HepG2 (cell line): Measurements from ENCODE around the gene MYO16. TPM values are rescaled to one million over a fixed set of nuclear protein-coding genes. Genes with fewer than 3 reads are reported as not detected.

Experiments
- ATAC-seq: fragments of 200-7000 bp; cut with Tn5 transposase; 3 replicates; pipeline ENCODE4 v1.9.1; 2020; ENCODE audit warnings: mild to moderate bottlenecking, moderate library complexity
- BruUV-seq: library from RNA; stranded (reverse); fragments of 400-500 nt; replicated peaks from 2 replicates; lab custom pipeline; 2021; lab: Mats Ljungman, UMichigan
- CTCF ChIA-PET: fragments of 300-600 bp; formaldehyde crosslinking; extraction: SDS; loops from one replicate; lab custom pipeline; 2021; ENCODE audit warnings: low total read pairs, inconsistent platforms, low intra/inter-chr PET ratio; lab: Yijun Ruan, JAX
- POLR2A ChIA-PET: fragments of 350-600 bp; sonication (Branson Sonifier 250); formaldehyde crosslinking; loops from one replicate; lab custom pipeline; 2020; ENCODE audit warnings: antibody characterized with exemption, inconsistent platforms; lab: Yijun Ruan, JAX
- DNase-seq: peaks from one replicate; pipeline ENCODE4 v3.0.0-alpha.2; 2015; ENCODE audit warnings: low spot score
- FAIRE-seq: peaks from 3 replicates; lab custom pipeline; 2011; peaks lifted over from hg19 to GRCh38; lab: Jason Lieb, UNC
- H2AFZ ChIP-seq: one replicate; pipeline ENCODE4 v1.6.1; 2011; ENCODE audit warnings: low read length, inconsistent platforms
- H3K27ac ChIP-seq: fragments of 300-600 bp; 3 replicates; pipeline ENCODE4 v1.8.0; 2011; ENCODE audit warnings: mixed run types, mild to moderate bottlenecking, mixed read lengths, low read length, inconsistent platforms; ENCODE audit not compliant: insufficient read depth; ENCODE audit errors: extremely low read length
- H3K27me3 ChIP-seq, 2 experiments: fragments of 200-600 bp in 1 of 2; 2 replicates in 1 of 2; 3 replicates in 1 of 2; pipeline versions ENCODE4 v1.6.0 to v1.8.0; 2011; ENCODE audit warnings: low read length in 2 of 2, mild to moderate bottlenecking in 2 of 2, moderate library complexity in 2 of 2, inconsistent platforms in 1 of 2; ENCODE audit not compliant: insufficient read depth in 2 of 2, control insufficient read depth in 1 of 2
- H3K36me3 ChIP-seq, 2 experiments: fragments of 200-600 bp in 1 of 2; replicated peaks in 1 of 2; 2 replicates in 1 of 2; 3 replicates in 1 of 2; pipeline versions ENCODE4 v1.5.1 to v1.8.0; 2011; ENCODE audit warnings: low read length in 2 of 2, inconsistent platforms in 1 of 2; ENCODE audit not compliant: insufficient read depth in 2 of 2, control insufficient read depth in 1 of 2
- H3K4me1 ChIP-seq: 2 replicates; pipeline ENCODE4 v1.5.1; 2012; ENCODE audit warnings: low read length, inconsistent platforms; ENCODE audit not compliant: insufficient read depth
- H3K4me2 ChIP-seq: 2 replicates; pipeline ENCODE4 v1.6.0; 2011; ENCODE audit warnings: low read depth, low read length, inconsistent platforms
- H3K4me3 ChIP-seq, 3 experiments: fragments of 200-600 bp in 1 of 3; sonication (generic), shearing (Covaris generic) in 1 of 3; replicated peaks in 1 of 3; 2 replicates each; pipeline ENCODE4 v1.5.1; 2011 to 2016; ENCODE audit warnings: low read length in 3 of 3, inconsistent platforms in 2 of 3, low read depth in 2 of 3, mild to moderate bottlenecking in 2 of 3, control low read depth in 1 of 3, mixed read lengths in 1 of 3; ENCODE audit not compliant: insufficient read depth in 1 of 3
- H3K79me2 ChIP-seq: one replicate; pipeline ENCODE4 v1.6.1; 2011; ENCODE audit warnings: low read length, inconsistent platforms; ENCODE audit not compliant: insufficient read depth
- H3K9ac ChIP-seq: 2 replicates; pipeline ENCODE4 v1.6.0; 2011; ENCODE audit warnings: mild to moderate bottlenecking, low read depth, low read length, inconsistent platforms; ENCODE audit not compliant: insufficient read depth
- H3K9me3 ChIP-seq: 2 replicates; pipeline ENCODE4 v1.5.1; 2012; ENCODE audit warnings: mild to moderate bottlenecking, low read length
- H4K20me1 ChIP-seq: 2 replicates; pipeline ENCODE4 v1.6.0; 2011; ENCODE audit warnings: inconsistent platforms, mild to moderate bottlenecking, low read length, moderate library complexity; ENCODE audit not compliant: insufficient read depth
- ATRX ChIP-seq: sonication (generic); formaldehyde crosslinking; IDR thresholded peaks from 2 replicates; pipeline ENCODE4 v1.4.0; 2020; ENCODE audit warnings: missing genetic modification reagents, borderline replicate concordance
- DNMT3B ChIP-seq: conservative IDR thresholded peaks from 2 replicates; pipeline ENCODE4 v1.6.1; 2016; ENCODE audit warnings: missing biosample characterization, control low read depth
- DRAP1 ChIP-seq: IDR thresholded peaks from 2 replicates; pipeline ENCODE4 v1.6.1; 2016; ENCODE audit warnings: missing genetic modification reagents, missing compliant biosample characterization
- GPN1 ChIP-seq: sonication (generic); formaldehyde crosslinking; IDR thresholded peaks from 2 replicates; pipeline ENCODE4 v1.5.1; 2020; ENCODE audit warnings: missing genetic modification reagents, borderline replicate concordance
- MIXL1 ChIP-seq: IDR thresholded peaks from 2 replicates; pipeline ENCODE4 v1.6.1; 2016
- RFX1 ChIP-seq: fragments of 450-650 bp; IDR thresholded peaks from 2 replicates; pipeline ENCODE4 v1.6.1; 2017
- ZNF407 ChIP-seq: sonication (generic); formaldehyde crosslinking; IDR thresholded peaks from one replicate; pipeline ENCODE4 v1.5.1; 2020; ENCODE audit warnings: mild to moderate bottlenecking, missing genetic modification reagents; ENCODE audit errors: not compliant biosample characterization
- ZNF44 ChIP-seq: sonication (generic); formaldehyde crosslinking; IDR thresholded peaks from 2 replicates; pipeline ENCODE4 v1.5.1; 2020; ENCODE audit warnings: mild to moderate bottlenecking, missing genetic modification reagents
- ZNF496 ChIP-seq: sonication (generic); formaldehyde crosslinking; IDR thresholded peaks from 2 replicates; pipeline ENCODE4 v1.8.1; 2023; ENCODE audit warnings: mild to moderate bottlenecking, moderate library complexity, missing genetic modification reagents; ENCODE audit not compliant: insufficient replicate concordance
- ZNF598 ChIP-seq: sonication (generic); formaldehyde crosslinking; IDR thresholded peaks from 2 replicates; pipeline ENCODE4 v1.5.1; 2020; ENCODE audit warnings: mild to moderate bottlenecking, missing genetic modification reagents, borderline replicate concordance
- ZNF652 ChIP-seq: IDR thresholded peaks from 2 replicates; pipeline ENCODE4 v1.6.1; 2016; ENCODE audit warnings: low read depth, borderline replicate concordance
- ZNF780A ChIP-seq: sonication (generic); formaldehyde crosslinking; IDR thresholded peaks from 2 replicates; pipeline ENCODE4 v1.8.0; 2022; ENCODE audit warnings: mild to moderate bottlenecking, missing genetic modification reagents, moderate library complexity
- ZNF781 ChIP-seq: sonication (generic); formaldehyde crosslinking; IDR thresholded peaks from 2 replicates; pipeline ENCODE4 v1.5.1; 2020; ENCODE audit warnings: borderline replicate concordance, mild to moderate bottlenecking, missing genetic modification reagents; ENCODE audit errors: not compliant biosample characterization
- WGBS: methylation state at CpG from one replicate; pipeline ENCODE4 v1.1.6; 2017; ENCODE audit warnings: low lambda C conversion rate; 5-methylcytosine and 5-hydroxymethylcytosine counted together
- in situ Hi-C: cut with HindIII; loops from 2 replicates; pipeline ENCODE4 v1.10.0; 2017; ENCODE audit warnings: low pct_unique_long_range_greater_than_20kb; ENCODE audit not compliant: extremely low pct_ligation_motif_present
- intact Hi-C: fragments of 100-400 bp; cut with micrococcal nuclease; formaldehyde crosslinking; loops from one replicate; pipeline ENCODE4 v1.10.0; 2022; ENCODE audit not compliant: unreplicated experiment
- polyA plus RNA-seq, 8 experiments: library from polyadenylated mRNA; depleted of rRNA in 3 of 8; stranded (reverse) in 7 of 8; unstranded in 1 of 8; fragments of >200 nt; fragmentation: Illumina TruSeq in 4 of 8; extraction: Trizol in 4 of 8; gene quantifications; 2 replicates each; pipeline versions ENCODE4 v1.2.1 to v1.2.3, GENCODE V29; 2011 to 2016; ENCODE audit warnings: low read depth in 4 of 8, missing spikeins in 1 of 8, mixed read lengths in 1 of 8; ENCODE audit not compliant: insufficient read depth in 1 of 8
- total RNA-seq, 5 experiments: library from RNA; depleted of rRNA; stranded (reverse); fragments of >200 nt; fragmentation: Illumina TruSeq; extraction: Trizol; gene quantifications; 2 replicates each; pipeline ENCODE4 v1.2.3, GENCODE V29; 2016; ENCODE audit warnings: low read depth in 1 of 5

Gene MYO16
- total and polyA plus RNA-seq, 2 of the 13 experiments (the other 11 are each of a cell fraction or from before 2014, with no cell fraction given), result not detected

GRCh38 chr13:109043636-109044035 lies 414.2 kb downstream of the MYO16 start:
- H3K79me2 ChIP-seq, result no peaks in the 10 kb centered on the region
- no peaks in the 10 kb centered on the region for H3K9me3 ChIP-seq
- ChIA-PET CTCF (no interaction called here), POLR2A (no interaction called here)
- no peak overlapping the region for H3K9ac ChIP-seq
- no peak overlapping the region for H3K27ac ChIP-seq
- 0% methylated on average over 3 of the region's 3 CpGs for WGBS
- FAIRE-seq, result no peak
- no peak for ATAC-seq
- H3K4me3 ChIP-seq, result no peak overlapping the region
- intact Hi-C loops, result no loop called here
- no peaks in the 10 kb centered on the region for H4K20me1 ChIP-seq
- H2AFZ ChIP-seq, result no peak overlapping the region
- no peak overlapping the region for H3K4me2 ChIP-seq
- no peaks in the 10 kb centered on the region for H3K4me1 ChIP-seq
- BruUV-seq, result no TSS peak
- H3K36me3 ChIP-seq, result no peaks in the 10 kb centered on the region
- in situ Hi-C loops, result no loop called here
- TF ChIP-seq ZNF44 (CRISPR knock-in tag) (no peak), ZNF496 (no peak), ZNF781 (CRISPR knock-in tag) (no peak), RFX1 (no peak), MIXL1 (CRISPR knock-in tag) (no peak), GPN1 (CRISPR knock-in tag) (no peak)
- no peaks in the 10 kb centered on the region for H3K27me3 ChIP-seq
- no peak for DNase-seq

- Histone ChIP-seq H2AFZ (no peak overlapping the region), H3K27me3 (no peaks in the 10 kb centered on the region)
- FAIRE-seq, result no peak
- TF ChIP-seq ZNF780A (CRISPR knock-in tag) (no peak), ZNF652 (no peak), ZNF598 (CRISPR knock-in tag) (no peak), ATRX (CRISPR knock-in tag) (no peak), DRAP1 (CRISPR knock-in tag) (no peak), DNMT3B (CRISPR knock-in tag) (no peak), ZNF407 (CRISPR knock-in tag) (no peak)
- TF ChIP-seq, all 625 proteins: peak for 0
- BruUV-seq, result no TSS peak
- no peak overlapping the region for H3K4me3 ChIP-seq
- intact Hi-C loops, result no loop called here
- no peaks in the 10 kb centered on the region for H3K9me3 ChIP-seq
- ChIA-PET POLR2A (no interaction called here), CTCF (no interaction called here)
- H3K4me1 ChIP-seq, result no peaks in the 10 kb centered on the region
- H4K20me1 ChIP-seq, result no peaks in the 10 kb centered on the region
- no peaks in the 10 kb centered on the region for H3K79me2 ChIP-seq
- no peak overlapping the region for H3K4me2 ChIP-seq
- DNase-seq, result no peak
- in situ Hi-C loops, result no loop called here
- H3K9ac ChIP-seq, result no peak overlapping the region
- ATAC-seq, result no peak
- H3K36me3 ChIP-seq, result no peaks in the 10 kb centered on the region
- no peak overlapping the region for H3K27ac ChIP-seq
Observed at GRCh38 chr13:109055850-109056249, 426.4 kb downstream of the MYO16 start.
